ENCODE results near the gene AFF4. TPM values are rescaled to one million over a fixed set of nuclear protein-coding genes. Genes with fewer than 3 reads are reported as not detected.
"Not testable (repeated sequence)": the region's sequence is repeated elsewhere in the genome, so short reads cannot be mapped to it uniquely, and the experiment has no call there.

Gene AFF4
- total and polyA plus RNA-seq, 2 experiments from 2014 or later, result 32.5 to 83.6 TPM

GRCh38 chr5:132866342-132867045 lies 96.9 kb downstream of the AFF4 start, which contains the start of the genes GDF9 and UQCRQ:
Gene GDF9 (minus strand): TSS chr5:132866469. CDS start chr5:132864533, 1,936 bp downstream.
Gene UQCRQ (plus strand): TSS chr5:132866642. CDS start chr5:132866882, 240 bp downstream.
- Histone ChIP-seq H3K4me3 (peak within 1 kb of the TSS; percentile 49), H3K27ac (peak within 1 kb of the TSS; percentile 94), H3K4me1 (ENCODE audit: low read depth) (peaks cover 18% of the 10 kb centered on the region), H3K27me3 (no peaks in the 10 kb centered on the region), H3K9me3 (ENCODE audit: low read depth) (no peaks in the 10 kb centered on the region), H3K36me3 (peaks cover 10% of the 10 kb centered on the region)
- TF ChIP-seq, protein P1, sequence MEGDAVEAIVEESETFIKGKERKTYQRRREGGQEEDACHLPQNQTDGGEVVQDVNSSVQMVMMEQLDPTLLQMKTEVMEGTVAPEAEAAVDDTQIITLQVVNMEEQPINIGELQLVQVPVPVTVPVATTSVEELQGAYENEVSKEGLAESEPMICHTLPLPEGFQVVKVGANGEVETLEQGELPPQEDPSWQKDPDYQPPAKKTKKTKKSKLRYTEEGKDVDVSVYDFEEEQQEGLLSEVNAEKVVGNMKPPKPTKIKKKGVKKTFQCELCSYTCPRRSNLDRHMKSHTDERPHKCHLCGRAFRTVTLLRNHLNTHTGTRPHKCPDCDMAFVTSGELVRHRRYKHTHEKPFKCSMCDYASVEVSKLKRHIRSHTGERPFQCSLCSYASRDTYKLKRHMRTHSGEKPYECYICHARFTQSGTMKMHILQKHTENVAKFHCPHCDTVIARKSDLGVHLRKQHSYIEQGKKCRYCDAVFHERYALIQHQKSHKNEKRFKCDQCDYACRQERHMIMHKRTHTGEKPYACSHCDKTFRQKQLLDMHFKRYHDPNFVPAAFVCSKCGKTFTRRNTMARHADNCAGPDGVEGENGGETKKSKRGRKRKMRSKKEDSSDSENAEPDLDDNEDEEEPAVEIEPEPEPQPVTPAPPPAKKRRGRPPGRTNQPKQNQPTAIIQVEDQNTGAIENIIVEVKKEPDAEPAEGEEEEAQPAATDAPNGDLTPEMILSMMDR (IDR thresholded peaks at IDR 0.05; ENCODE audit: low read depth, low read length), result peak; percentile 45
- DNase-seq (ENCODE audit: low read depth in 1 of 2, low spot score in 1 of 2), result peak; percentile 99 to 100

GRCh38 chr5:132865668-132866341 lies 97.6 kb downstream of the AFF4 start:
- TF ChIP-seq, protein P1 (IDR thresholded peaks at IDR 0.05; ENCODE audit: low read depth, low read length), result no peak
- H3K9me3 ChIP-seq (ENCODE audit: low read depth), result no peaks in the 10 kb centered on the region
- no peak for DNase-seq (ENCODE audit: low read depth in 1 of 2, low spot score in 1 of 2)
- peak overlapping the region; percentile 49 for H3K4me3 ChIP-seq
- H3K36me3 ChIP-seq, result peaks cover 10% of the 10 kb centered on the region
- peaks cover 18% of the 10 kb centered on the region for H3K4me1 ChIP-seq (ENCODE audit: low read depth)
- peak overlapping the region; percentile 94 for H3K27ac ChIP-seq
- no peaks in the 10 kb centered on the region for H3K27me3 ChIP-seq

DNA sequence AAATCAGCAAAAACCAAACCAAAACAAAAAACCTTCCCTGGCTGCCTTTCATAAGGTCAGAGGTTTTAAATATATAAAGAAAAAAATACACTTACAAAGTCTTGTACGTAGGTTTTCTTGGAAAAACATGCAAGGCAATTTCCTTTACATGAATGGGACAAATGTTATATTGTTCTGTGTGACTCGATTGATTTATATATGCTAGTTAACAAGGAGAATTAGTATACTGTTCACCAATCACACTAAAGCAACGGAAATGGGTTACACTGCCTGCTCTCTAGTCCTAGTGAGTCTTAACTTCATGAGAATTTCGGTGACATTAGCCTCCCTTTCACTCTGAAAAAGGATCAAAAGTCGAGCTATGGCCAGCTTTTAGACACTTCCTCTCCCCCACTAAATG lies 102.7 kb downstream of the AFF4 start:
- Histone ChIP-seq H3K9me3 (ENCODE audit: low read depth) (no peaks in the 10 kb centered on the region), H3K36me3 (no peaks in the 10 kb centered on the region), H3K27ac (no peak overlapping the region), H3K27me3 (peaks cover 8% of the 10 kb centered on the region), H3K4me1 (ENCODE audit: low read depth) (peaks cover 12% of the 10 kb centered on the region), H3K4me3 (no peak overlapping the region)
- TF ChIP-seq, protein P1 (IDR thresholded peaks at IDR 0.05; ENCODE audit: low read depth, low read length), result no peak
- no peak for DNase-seq (ENCODE audit: low read depth in 1 of 2, low spot score in 1 of 2)

- no peak for DNase-seq (ENCODE audit: low read depth in 1 of 2, low spot score in 1 of 2)
- Histone ChIP-seq H3K9me3 (ENCODE audit: low read depth) (no peaks in the 10 kb centered on the region), H3K27me3 (peaks cover 8% of the 10 kb centered on the region), H3K4me1 (ENCODE audit: low read depth) (peaks cover 9% of the 10 kb centered on the region), H3K36me3 (no peaks in the 10 kb centered on the region), H3K27ac (no peak overlapping the region), H3K4me3 (no peak overlapping the region)
- TF ChIP-seq, protein P1 (IDR thresholded peaks at IDR 0.05; ENCODE audit: low read depth, low read length), result no peak
Observed at GRCh38 chr5:132859889-132860437, 103.5 kb downstream of the AFF4 start.

DNA sequence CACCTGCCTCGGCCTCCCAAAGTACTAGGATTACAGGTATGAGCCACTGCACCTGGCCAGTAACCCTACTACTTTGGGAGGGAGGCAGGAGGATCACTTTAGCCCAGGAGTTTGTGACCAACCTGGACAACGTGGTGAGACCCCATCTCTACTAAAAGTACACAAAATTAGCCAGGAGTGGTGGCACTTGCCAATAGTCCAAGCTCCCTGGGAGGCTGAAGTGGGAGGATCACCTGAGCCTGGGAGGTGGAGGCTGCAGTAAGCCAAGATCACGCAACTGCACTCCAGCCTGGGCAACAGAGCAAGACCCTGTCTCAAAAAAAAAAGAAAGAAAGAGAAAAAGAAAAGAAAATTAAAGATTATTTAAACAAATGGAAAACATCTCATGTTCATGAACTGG lies 107.4 kb downstream of the AFF4 start:
- TF ChIP-seq, protein P1 (IDR thresholded peaks at IDR 0.05; ENCODE audit: low read depth, low read length), result no peak
- peaks cover 8% of the 10 kb centered on the region for H3K27me3 ChIP-seq
- no peak for DNase-seq (ENCODE audit: low read depth in 1 of 2, low spot score in 1 of 2)

GRCh38 chr5:132854992-132855391 lies 108.4 kb downstream of the AFF4 start:
- DNase-seq (ENCODE audit: low read depth in 1 of 2, low spot score in 1 of 2); H3K4me3 ChIP-seq; H3K36me3 ChIP-seq; H3K27ac ChIP-seq; H3K9me3 ChIP-seq (ENCODE audit: low read depth); H3K27me3 ChIP-seq; H3K4me1 ChIP-seq (ENCODE audit: low read depth): not testable (repeated sequence)

More for the DNA sequence above, 107.4 kb downstream of the AFF4 start:
- Histone ChIP-seq H3K4me3 (no peak overlapping the region), H3K9me3 (ENCODE audit: low read depth) (no peaks in the 10 kb centered on the region), H3K36me3 (no peaks in the 10 kb centered on the region), H3K4me1 (ENCODE audit: low read depth) (peaks cover 5% of the 10 kb centered on the region), H3K27ac (no peak overlapping the region)

Data from cardiac muscle cell (in vitro differentiated cells and primary cell).